ENCODE measurements around the gene OR2M3.
A peak's percentile ranks its signal among the peaks of the same experiment; 100 is the strongest.
"Not testable (repeated sequence)": the region's sequence is repeated elsewhere in the genome, so short reads cannot be mapped to it uniquely, and the experiment has no call there.

The OR2M3 gene

DNA sequence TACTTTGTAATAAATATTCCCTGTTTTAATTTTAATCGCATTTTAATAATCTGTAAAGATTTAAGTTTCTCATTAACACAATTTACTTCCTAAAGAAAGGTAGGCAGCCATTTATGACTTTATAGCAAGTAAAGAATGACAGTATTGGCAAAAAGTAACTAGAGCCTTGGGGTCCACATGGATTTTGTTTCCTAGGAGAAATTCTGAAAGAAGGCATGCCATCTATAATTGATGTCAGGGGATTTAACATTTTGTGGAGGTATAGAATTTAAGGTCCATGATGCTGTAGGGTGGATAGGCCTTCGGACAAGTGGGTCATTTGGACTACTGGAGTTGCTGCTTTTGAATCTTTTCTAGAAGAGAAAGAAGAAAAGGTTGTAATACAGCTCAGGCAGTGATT lies 34.1 kb downstream of the OR2M3 start, which contains the start of gene OR2M4:
Gene OR2M4 (plus strand): TSS at position 301 of the 400 bp plus-strand sequence. CDS start 7,512 bp downstream, outside the sequence.
- TF ChIP-seq YY1 (IDR thresholded peaks at IDR 0.05; ENCODE audit: insufficient read depth, insufficient read length) (no peak), SUZ12 (IDR thresholded peaks at IDR 0.05; ENCODE audit: extremely low read depth, insufficient read depth, insufficient read length) (no peak), ZNF274 (IDR thresholded peaks at IDR 0.05; ENCODE audit: low read depth, low read length) (no peak)
- H3K9me3 ChIP-seq (ENCODE audit: insufficient read depth, low read length): no peaks in the 10 kb centered on the region

DNA sequence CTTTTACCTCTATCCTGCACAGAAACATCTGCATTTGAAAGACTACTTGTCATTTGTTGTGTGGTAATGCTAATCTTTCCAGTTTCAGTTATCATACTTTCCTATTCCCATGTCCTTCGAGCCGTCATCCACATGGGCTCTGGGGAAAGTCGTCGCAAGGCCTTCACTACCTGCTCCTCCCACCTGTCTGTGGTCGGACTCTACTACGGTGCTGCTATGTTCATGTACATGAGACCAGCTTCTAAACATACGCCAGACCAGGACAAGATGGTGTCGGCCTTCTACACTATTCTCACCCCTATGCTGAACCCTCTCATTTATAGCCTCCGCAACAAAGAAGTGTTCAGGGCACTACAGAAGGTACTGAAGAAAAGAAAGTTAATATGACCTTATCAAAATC lies 42.4 kb downstream of the OR2M3 start:
- Histone ChIP-seq H3K9me3 (ENCODE audit: insufficient read depth, low read length) (no peaks in the 10 kb centered on the region), H3K4me1 (ENCODE audit: insufficient read depth, insufficient read length) (no peaks in the 10 kb centered on the region)
- TF ChIP-seq YY1 (IDR thresholded peaks at IDR 0.05; ENCODE audit: insufficient read depth, insufficient read length): no peak
- no peak for TF ChIP-seq ZNF274 (IDR thresholded peaks at IDR 0.05; ENCODE audit: low read depth, low read length)
- no peak for TF ChIP-seq SUZ12 (IDR thresholded peaks at IDR 0.05; ENCODE audit: extremely low read depth, insufficient read depth, insufficient read length)

More for the DNA sequence above, 34.1 kb downstream of the OR2M3 start, which contains the start of gene OR2M4:
- Histone ChIP-seq H3K9ac (ENCODE audit: insufficient read length, low read depth) (no peak within 1 kb of the TSS), H3K36me3 (ENCODE audit: insufficient read depth, insufficient read length, low read length) (no peaks in the 10 kb centered on the region), H3K4me3 (ENCODE audit: insufficient read length, low read depth) (no peak within 1 kb of the TSS), H3K27me3 (ENCODE audit: insufficient read depth, insufficient read length) (no peaks in the 10 kb centered on the region), H3K4me1 (ENCODE audit: insufficient read depth, insufficient read length) (peaks cover 3% of the 10 kb centered on the region)
- DNase-seq (ENCODE audit: low read depth, low spot score): no peak

DNA sequence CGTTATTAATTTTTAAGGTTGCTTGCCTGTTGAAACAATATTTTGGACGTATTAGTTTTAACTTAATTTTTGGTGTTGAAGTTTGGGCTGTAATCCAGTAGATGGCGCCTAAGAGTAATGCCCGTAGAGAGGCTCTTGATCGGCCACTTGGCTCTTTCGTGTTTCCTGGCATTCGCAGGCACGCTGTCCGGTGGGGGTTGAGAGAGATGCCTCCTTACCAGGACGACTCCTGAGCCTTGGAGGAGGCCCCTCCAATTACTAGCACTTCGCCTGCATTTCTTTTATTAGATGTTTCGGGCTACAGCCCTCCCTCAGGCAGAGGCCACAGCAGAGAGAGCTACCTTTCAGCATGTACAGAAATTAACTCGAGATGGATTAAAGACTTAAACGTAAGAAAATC lies 46.1 kb downstream of the OR2M3 start:
- no peak for TF ChIP-seq ZNF274 (IDR thresholded peaks at IDR 0.05; ENCODE audit: low read depth, low read length)
- no peak for TF ChIP-seq SUZ12 (IDR thresholded peaks at IDR 0.05; ENCODE audit: extremely low read depth, insufficient read depth, insufficient read length)
- no peak for TF ChIP-seq YY1 (IDR thresholded peaks at IDR 0.05; ENCODE audit: insufficient read depth, insufficient read length)
- H3K27me3 ChIP-seq (ENCODE audit: insufficient read depth, insufficient read length): no peaks in the 10 kb centered on the region
- no peaks in the 10 kb centered on the region for H3K4me1 ChIP-seq (ENCODE audit: insufficient read depth, insufficient read length)
- H3K9ac ChIP-seq (ENCODE audit: insufficient read length, low read depth): no peak overlapping the region
- no peaks in the 10 kb centered on the region for H3K36me3 ChIP-seq (ENCODE audit: insufficient read depth, insufficient read length, low read length)
- H3K9me3 ChIP-seq (ENCODE audit: insufficient read depth, low read length): no peaks in the 10 kb centered on the region
- H3K4me3 ChIP-seq (ENCODE audit: insufficient read length, low read depth): no peak overlapping the region
- DNase-seq (ENCODE audit: low read depth, low spot score): peak; percentile 51

More for the DNA sequence above, 42.4 kb downstream of the OR2M3 start:
- Histone ChIP-seq H3K9ac (ENCODE audit: insufficient read length, low read depth) (no peak overlapping the region), H3K36me3 (ENCODE audit: insufficient read depth, insufficient read length, low read length) (no peaks in the 10 kb centered on the region), H3K27me3 (ENCODE audit: insufficient read depth, insufficient read length) (no peaks in the 10 kb centered on the region), H3K4me3 (ENCODE audit: insufficient read length, low read depth) (no peak overlapping the region)
- DNase-seq (ENCODE audit: low read depth, low spot score): no peak

DNA sequence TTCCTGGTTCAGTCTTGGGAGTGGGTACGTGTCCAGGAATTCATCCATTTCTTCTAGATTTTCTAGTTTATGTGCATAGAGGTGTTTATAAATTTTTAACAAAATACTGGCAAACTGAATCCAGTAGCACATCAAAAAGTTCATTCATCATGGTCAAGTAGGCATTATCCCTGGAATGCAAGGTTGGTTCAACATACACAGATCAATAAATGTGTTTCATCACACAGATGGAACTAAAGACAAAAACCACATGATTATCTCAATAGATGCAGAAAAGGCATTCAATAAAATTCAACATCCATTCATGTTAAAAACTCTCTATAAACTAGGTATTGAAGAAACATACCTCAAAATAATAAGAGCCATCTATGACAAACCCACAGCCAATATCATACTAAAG lies 62.2 kb downstream of the OR2M3 start:
- H3K4me1 ChIP-seq (ENCODE audit: insufficient read depth, insufficient read length); DNase-seq (ENCODE audit: low read depth, low spot score); H3K27me3 ChIP-seq (ENCODE audit: insufficient read depth, insufficient read length); H3K9ac ChIP-seq (ENCODE audit: insufficient read length, low read depth); H3K36me3 ChIP-seq (ENCODE audit: insufficient read depth, insufficient read length, low read length); H3K4me3 ChIP-seq (ENCODE audit: insufficient read length, low read depth): not testable (repeated sequence)
- 0 out of 2 replicates have a peak, but pooled peaks cover 12% of the 10 kb centered on the region for H3K9me3 ChIP-seq (ENCODE audit: insufficient read depth, low read length)
